OCI-LY1 (cell line): Measurements from ENCODE around the gene PCSK4.

ENCODE experiments used
- EZH2 ChIP-seq: fragments of 200-600 bp; sonication (generic), shearing (Covaris generic); IDR thresholded peaks from 2 replicates; pipeline ENCODE4 v1.8.0; 2017; ENCODE audit warnings: borderline replicate concordance, mixed run types, mild to moderate bottlenecking, antibody characterized with exemption, low read length, moderate library complexity, mixed read lengths
- TF ChIP-seq, protein P1 (sequence below): fragments of 200-600 bp; sonication (generic), shearing (Covaris generic); IDR thresholded peaks from 2 replicates; pipeline ENCODE4 v1.5.1; 2017; ENCODE audit warnings: mild to moderate bottlenecking, antibody characterized with exemption, low read length, moderate library complexity, mixed read lengths

GRCh38 chr19:1489463-1490310, 463 bp downstream of the PCSK4 start:
- TF ChIP-seq, protein P1, sequence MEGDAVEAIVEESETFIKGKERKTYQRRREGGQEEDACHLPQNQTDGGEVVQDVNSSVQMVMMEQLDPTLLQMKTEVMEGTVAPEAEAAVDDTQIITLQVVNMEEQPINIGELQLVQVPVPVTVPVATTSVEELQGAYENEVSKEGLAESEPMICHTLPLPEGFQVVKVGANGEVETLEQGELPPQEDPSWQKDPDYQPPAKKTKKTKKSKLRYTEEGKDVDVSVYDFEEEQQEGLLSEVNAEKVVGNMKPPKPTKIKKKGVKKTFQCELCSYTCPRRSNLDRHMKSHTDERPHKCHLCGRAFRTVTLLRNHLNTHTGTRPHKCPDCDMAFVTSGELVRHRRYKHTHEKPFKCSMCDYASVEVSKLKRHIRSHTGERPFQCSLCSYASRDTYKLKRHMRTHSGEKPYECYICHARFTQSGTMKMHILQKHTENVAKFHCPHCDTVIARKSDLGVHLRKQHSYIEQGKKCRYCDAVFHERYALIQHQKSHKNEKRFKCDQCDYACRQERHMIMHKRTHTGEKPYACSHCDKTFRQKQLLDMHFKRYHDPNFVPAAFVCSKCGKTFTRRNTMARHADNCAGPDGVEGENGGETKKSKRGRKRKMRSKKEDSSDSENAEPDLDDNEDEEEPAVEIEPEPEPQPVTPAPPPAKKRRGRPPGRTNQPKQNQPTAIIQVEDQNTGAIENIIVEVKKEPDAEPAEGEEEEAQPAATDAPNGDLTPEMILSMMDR, result no peak
- no peak for TF ChIP-seq EZH2
